GM21515 (cell line): Measurements from ENCODE around the gene MAFG.

Source experiments
- ATAC-seq: cut with Tn5 transposase; IDR thresholded peaks from one replicate; pipeline ENCODE4 v1.9.1; 2021; ENCODE audit not compliant: unreplicated experiment

Gene MAFG

DNA sequence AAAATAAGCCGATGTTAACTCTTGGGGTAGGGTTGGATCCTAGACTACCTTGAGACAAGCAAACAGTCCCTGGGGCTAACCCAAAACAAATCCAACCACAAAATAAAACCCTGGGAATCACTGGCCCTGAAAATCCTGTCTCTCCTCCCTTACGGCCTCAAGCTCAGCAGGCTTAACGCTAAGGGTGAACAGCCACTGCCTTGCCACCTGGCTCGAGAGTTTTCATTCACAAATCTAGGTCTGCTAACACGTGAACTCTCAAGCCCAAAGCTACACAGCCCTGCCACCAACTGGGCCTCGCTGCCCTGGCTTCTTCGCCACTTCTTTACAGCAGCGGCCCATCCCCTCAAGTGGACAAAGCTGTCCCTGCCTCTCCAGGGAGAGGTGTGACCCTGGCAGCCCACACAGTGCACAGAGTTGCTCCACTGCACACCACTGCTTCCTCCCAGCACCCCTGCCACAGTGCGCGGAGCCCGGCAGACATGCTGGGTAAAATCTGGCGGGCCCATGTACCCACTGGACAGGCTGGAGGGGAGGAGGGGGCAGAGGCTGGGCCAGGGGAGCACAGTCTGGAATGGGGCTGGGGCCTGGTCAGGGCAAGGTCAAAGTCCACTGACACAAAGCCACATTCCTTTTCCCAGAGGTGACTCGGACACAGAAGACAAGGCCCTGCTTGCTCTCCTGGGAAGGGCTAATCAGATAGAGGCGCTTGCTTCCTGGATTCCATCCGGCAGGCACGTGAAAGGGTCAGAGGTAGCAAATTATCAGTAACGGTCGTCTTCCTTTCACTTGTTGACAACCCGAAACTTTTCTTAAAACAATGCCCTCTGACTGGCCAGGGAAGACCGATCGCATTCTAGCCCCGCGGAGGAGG lies 17.3 kb downstream of the MAFG start:
- ATAC-seq: no peak

GRCh38 chr17:81909231-81909630 lies 18.3 kb downstream of the MAFG start:
- no peak for ATAC-seq

- ATAC-seq: no peak
These were observed 18.7 kb downstream of the MAFG start for GRCh38 chr17:81908793-81909192.

- ATAC-seq: no peak
These were observed 20.1 kb downstream of the MAFG start for GRCh38 chr17:81907219-81908145.

- ATAC-seq: no peak
These were observed 20.9 kb downstream of the MAFG start for GRCh38 chr17:81906476-81907218.

DNA sequence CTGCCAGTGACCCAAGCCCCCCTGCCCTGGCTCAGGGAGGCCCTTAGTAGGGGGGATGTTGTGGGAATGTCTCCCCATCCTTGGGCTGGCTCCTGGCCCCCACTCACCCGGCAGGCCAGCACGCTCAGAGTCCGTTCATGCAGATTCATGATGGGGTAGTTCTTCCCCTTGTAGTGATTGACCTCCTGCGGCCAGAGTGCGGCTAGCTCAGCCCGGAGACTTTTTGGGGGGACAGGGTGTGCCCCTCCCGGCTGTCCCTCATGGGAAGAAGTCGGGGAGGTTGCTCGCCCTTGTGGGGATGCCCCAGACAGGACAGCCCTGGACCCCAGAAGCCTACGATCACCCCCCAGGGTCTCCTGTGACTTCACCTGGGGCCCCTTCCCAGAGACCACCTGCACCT lies 21.5 kb downstream of the MAFG start:
- ATAC-seq: no peak

GRCh38 chr17:81905424-81905875 lies 22.1 kb downstream of the MAFG start:
- no peak for ATAC-seq

DNA sequence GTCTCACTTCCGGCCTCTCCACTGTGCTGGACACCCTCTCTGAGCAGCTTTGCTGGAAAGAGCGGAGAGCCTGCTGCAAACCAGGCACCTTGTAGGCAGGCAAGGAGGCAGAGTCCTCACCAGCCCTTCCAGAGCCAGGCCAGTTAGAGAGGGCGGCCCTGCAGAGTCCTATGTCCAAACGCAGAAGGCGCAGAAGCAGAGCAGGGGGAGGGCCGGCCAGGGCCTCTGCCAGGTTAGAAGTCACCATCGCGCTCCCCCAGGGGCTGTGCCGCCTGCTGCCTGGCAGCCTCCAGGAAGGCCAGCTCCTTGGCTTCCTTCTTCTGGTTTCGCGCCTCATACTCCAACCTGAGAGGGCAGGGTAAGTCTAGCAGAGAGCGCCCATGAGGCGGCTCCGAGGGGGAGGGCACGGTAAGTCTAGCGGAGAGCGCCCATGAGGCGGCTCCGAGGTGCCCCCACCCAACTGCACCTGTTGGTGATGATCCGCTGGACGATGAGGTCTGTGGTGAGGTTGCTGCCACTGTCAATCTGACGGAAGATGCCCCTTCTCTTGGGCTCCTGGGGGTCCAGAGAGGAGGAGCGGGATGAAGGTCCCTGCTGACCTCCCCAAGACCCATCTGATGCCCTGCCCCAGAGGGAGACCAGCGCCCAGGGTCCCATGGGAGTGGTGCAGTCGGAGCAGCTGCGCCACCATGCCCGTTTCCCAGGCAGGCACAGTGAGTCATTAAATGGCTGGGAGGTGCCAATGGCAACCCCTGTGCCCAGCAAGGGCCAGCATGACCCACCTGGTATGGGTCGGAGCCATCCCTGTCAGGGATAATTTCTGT lies 22.7 kb downstream of the MAFG start:
- ATAC-seq: no peak

- ATAC-seq: no peak
These were observed 23.5 kb downstream of the MAFG start for GRCh38 chr17:81903896-81904599.

GRCh38 chr17:81903415-81903831 lies 24.1 kb downstream of the MAFG start:
- ATAC-seq: no peak

GRCh38 chr17:81902653-81903414 lies 24.7 kb downstream of the MAFG start:
- ATAC-seq: no peak

- no peak for ATAC-seq
These were observed 25.4 kb downstream of the MAFG start, which contains the start of gene NPB for GRCh38 chr17:81902023-81902652. TSS of gene NPB (plus strand) at chr17:81902238. CDS start at chr17:81902278, 40 bp downstream.

DNA sequence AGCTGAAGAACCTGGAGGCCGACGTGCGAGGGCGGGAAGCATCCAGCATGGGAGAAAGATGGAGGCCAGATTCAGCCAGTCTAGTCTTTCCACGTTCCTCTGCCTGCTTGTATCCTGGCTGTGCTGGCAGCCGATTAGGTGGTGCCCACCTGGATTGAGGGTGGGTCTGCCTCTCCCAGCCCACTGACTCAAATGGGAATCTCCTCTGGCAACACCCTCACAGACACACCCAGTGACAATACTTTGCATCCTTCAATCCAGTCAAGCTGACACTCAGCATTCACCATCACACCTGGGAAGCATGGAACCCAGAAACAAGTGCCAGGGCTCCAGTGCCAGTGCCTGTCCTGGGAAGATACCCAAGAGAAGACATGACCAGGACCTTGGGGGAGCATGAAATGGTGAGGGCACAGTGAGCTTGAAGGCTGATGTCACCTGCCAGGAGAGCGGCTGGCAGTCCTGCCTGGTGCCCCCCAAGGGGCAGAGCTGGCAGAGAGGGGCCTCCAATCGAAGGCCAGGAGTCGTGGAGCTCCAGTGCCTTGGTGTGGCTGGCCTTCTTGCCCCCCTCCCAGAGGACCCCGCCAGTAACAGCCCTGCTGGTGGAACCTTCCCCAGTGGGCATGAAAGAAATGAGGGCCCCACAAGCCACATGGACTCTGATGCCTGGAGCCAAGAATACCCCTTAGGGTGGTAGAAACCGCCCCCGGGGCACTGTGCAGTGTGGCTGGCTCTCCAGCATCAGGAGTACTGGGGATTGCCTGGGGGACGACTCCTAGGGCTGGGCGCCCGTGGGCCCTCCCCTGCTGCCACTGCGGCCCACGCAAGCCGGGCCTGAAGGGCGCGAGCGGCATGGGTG lies 26.1 kb downstream of the MAFG start:
- no peak for ATAC-seq

DNA sequence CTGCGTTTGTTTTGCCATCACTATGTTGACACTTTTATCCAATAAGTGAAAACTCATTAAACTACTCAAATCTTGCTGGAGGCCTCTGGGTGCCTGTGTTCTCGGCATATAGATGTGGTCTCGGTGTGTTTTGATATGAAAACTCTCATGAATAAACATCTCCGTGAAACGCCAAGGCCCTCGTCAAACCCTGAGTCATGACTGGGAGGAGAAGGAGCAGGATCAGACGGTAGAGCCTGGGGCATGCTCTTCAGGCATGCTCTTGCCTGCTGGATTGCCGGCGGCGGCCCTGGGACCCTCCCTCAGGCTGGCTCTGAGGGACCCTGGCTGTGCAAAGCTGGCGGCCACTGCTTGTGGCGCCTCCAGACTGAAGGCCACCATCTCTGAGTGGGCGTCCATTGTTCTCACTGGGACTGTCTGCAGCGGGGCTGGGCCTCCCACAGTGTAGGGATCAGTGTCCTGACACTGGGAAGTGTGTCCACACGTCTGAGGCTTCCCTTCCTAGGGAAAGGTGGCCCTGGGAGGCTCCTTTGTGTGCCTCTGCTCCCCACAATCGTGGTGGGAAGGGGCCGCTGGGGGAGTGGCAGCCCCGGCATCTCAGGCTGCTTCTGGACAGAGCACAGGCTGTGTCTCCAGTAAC lies 27.2 kb downstream of the MAFG start:
- ATAC-seq: no peak

GRCh38 chr17:81899514-81900166 lies 27.9 kb downstream of the MAFG start:
- ATAC-seq: no peak

- ATAC-seq: no peak
These were observed 28.6 kb downstream of the MAFG start for GRCh38 chr17:81898885-81899284.
